Right lobe of liver (tissue), 6 donors: Measurements from ENCODE around the gene C1orf198. TPM values are rescaled to one million over a fixed set of nuclear protein-coding genes. Genes with fewer than 3 reads are reported as not detected.
A peak's percentile ranks its signal among the peaks of the same experiment; 100 is the strongest.

ENCODE experiments used
- ATAC-seq, 4 donors: fragments of 200-7000 bp; cut with Tn5 transposase; one replicate each; pipeline ENCODE4 v1.9.1; 2020; ENCODE audit warnings: mild to moderate bottlenecking in 4 of 4, moderate library complexity in 4 of 4
- DNase-seq, 3 donors: peaks; one replicate each; pipeline ENCODE4 v3.0.0-alpha.2; 2020
- H3K27ac ChIP-seq, 3 donors: fragments of 200-600 bp; one replicate each; pipeline ENCODE4 v1.8.0; 2022
- H3K27me3 ChIP-seq, 2 donors: fragments of 200-600 bp; one replicate each; pipeline ENCODE4 v1.8.0; 2022
- H3K36me3 ChIP-seq, 4 donors: fragments of 200-600 bp; sonication (generic) in 1 of 4; one replicate each; pipeline versions ENCODE4 v1.5.1 to v1.8.0; 2017 to 2022; ENCODE audit warnings: control low read depth in 1 of 4
- H3K4me1 ChIP-seq, 4 donors: fragments of 200-600 bp; sonication (generic) in 1 of 4; one replicate each; pipeline versions ENCODE4 v1.5.1 to v1.8.0; 2017 to 2022; ENCODE audit warnings: control low read depth in 1 of 4
- H3K4me3 ChIP-seq, 3 donors: fragments of 200-600 bp; one replicate each; pipeline ENCODE4 v1.8.0; 2022
- H3K9me3 ChIP-seq, 4 donors: fragments of 200-600 bp; sonication (generic) in 1 of 4; one replicate each; pipeline versions ENCODE4 v1.5.1 to v1.8.0; 2017 to 2022; ENCODE audit warnings: control low read depth in 1 of 4
- CTCF ChIP-seq, 4 donors: fragments of 200-600 bp in 3 of 4; fragments of 450-650 bp in 1 of 4; IDR thresholded peaks; one replicate each; pipeline versions ENCODE4 v1.5.1 to v1.8.0; 2016 to 2022; ENCODE audit warnings: antibody characterized with exemption in 4 of 4, mild to moderate bottlenecking in 2 of 4
- POLR2A ChIP-seq: fragments of 450-650 bp; IDR thresholded peaks from one replicate; pipeline ENCODE4 v1.6.1; 2017; ENCODE audit warnings: antibody characterized with exemption, mild to moderate bottlenecking
- WGBS: methylation state at CpG from one replicate; pipeline ENCODE4 v1.1.6; 2018; ENCODE audit warnings: low coverage, low lambda C conversion rate; ENCODE audit not compliant: insufficient coverage; ENCODE audit errors: missing lambda C conversion rate; 5-methylcytosine and 5-hydroxymethylcytosine counted together
- intact Hi-C, 2 donors: fragments of 100-400 bp; cut with DNase I; formaldehyde crosslinking; loops; one replicate each; pipeline versions ENCODE4 v1.11.2 to v1.14.1; 2022
- total RNA-seq, 6 experiments: library from RNA; depleted of rRNA in 2 of 6; stranded (reverse); fragments of >200 nt in 2 of 6; fragmentation: NEBNext Ultra II Directional in 3 of 6; extraction: Animal tissue kit (Norgen Biotek cat#: 25700) in 3 of 6; gene quantifications; one replicate each; pipeline versions ENCODE4 v1.1.0 to v1.2.4, GENCODE V29; 2016 to 2023
- donor health status: DM: no; HTN: yes; CAD: no.
- donor health status: DM: no; HTN: no; CAD: no.
- donor health status: DM: no; HTN: no; CAD: no.
- donor health status: DM: no; HTN: yes; CAD: no.
- donor health status: DM: no; HTN: yes; CAD: no.

Gene C1orf198
- total RNA-seq, 6 experiments from 2014 or later = 4.2 to 33.7 (median 17.2) TPM

GRCh38 chr1:230861489-230861888, 6.8 kb downstream of the C1orf198 start:
- ATAC-seq (no peak), DNase-seq (no peak)
- H3K9me3 ChIP-seq = no peaks in the 10 kb centered on the region
- no peak overlapping the region for H3K4me3 ChIP-seq
- H3K36me3 ChIP-seq = no peaks in the 10 kb centered on the region
- no peaks in the 10 kb centered on the region for H3K4me1 ChIP-seq
- intact Hi-C loops = no loop called here
- no peak for TF ChIP-seq CTCF (IDR thresholded peaks at IDR 0.05)
- no peak for TF ChIP-seq POLR2A
- no peak overlapping the region for H3K27ac ChIP-seq
- no peaks in the 10 kb centered on the region for H3K27me3 ChIP-seq
- 87% methylated on average over 11 of the region's 13 CpGs for WGBS

GRCh38 chr1:230860617-230861384, 7.5 kb downstream of the C1orf198 start:
- H3K27ac ChIP-seq = no peak overlapping the region
- H3K4me1 ChIP-seq = no peaks in the 10 kb centered on the region
- WGBS = 85% methylated on average over 9 of the region's 9 CpGs

GRCh38 chr1:230858918-230859729, 9.2 kb downstream of the C1orf198 start:
- ATAC-seq (no peak), DNase-seq (no peak)
- intact Hi-C loops = no loop called here
- Histone ChIP-seq H3K9me3 (no peaks in the 10 kb centered on the region), H3K27me3 (no peaks in the 10 kb centered on the region), H3K36me3 (no peaks in the 10 kb centered on the region), H3K4me3 (no peak overlapping the region), H3K4me1 (no peaks in the 10 kb centered on the region), H3K27ac (no peak overlapping the region)
- TF ChIP-seq CTCF (IDR thresholded peaks at IDR 0.05) = no peak
- no peak for TF ChIP-seq POLR2A
- 72% methylated on average over 10 of the region's 12 CpGs for WGBS

More at GRCh38 chr1:230860617-230861384, 7.5 kb downstream of the C1orf198 start:
- ATAC-seq (no peak), DNase-seq (no peak)
- Histone ChIP-seq H3K4me3 (no peak overlapping the region), H3K36me3 (no peaks in the 10 kb centered on the region), H3K9me3 (no peaks in the 10 kb centered on the region), H3K27me3 (no peaks in the 10 kb centered on the region)
- intact Hi-C loops = no loop called here
- TF ChIP-seq POLR2A = no peak
- no peak for TF ChIP-seq CTCF (IDR thresholded peaks at IDR 0.05)

GRCh38 chr1:230858236-230858820, 10.0 kb downstream of the C1orf198 start:
- Histone ChIP-seq H3K4me3 (no peak overlapping the region), H3K4me1 (no peaks in the 10 kb centered on the region), H3K36me3 (peaks cover 0 to 4% (median 0%) of the 10 kb centered on the region in 4 donors), H3K27me3 (no peaks in the 10 kb centered on the region), H3K9me3 (no peaks in the 10 kb centered on the region), H3K27ac (peak overlapping the region in 1 of 3 donors; percentile 18)
- 79% methylated on average over 7 of the region's 7 CpGs for WGBS
- TF ChIP-seq POLR2A (no peak), CTCF (IDR thresholded peaks at IDR 0.05) (no peak)
- DNase-seq (no peak), ATAC-seq (no peak)
- intact Hi-C loops = no loop called here
